Superior temporal gyrus (tissue), 1 donor: Measurements from ENCODE around the gene SELENOV.

Source experiments
- DNase-seq: peaks from one replicate; pipeline ENCODE4 v3.0.0-alpha.2; 2016; ENCODE audit errors: extremely low spot score

SELENOV gene

GRCh38 chr19:39492788-39493187 lies 22.2 kb upstream of the SELENOV start:
- DNase-seq = no peak

- DNase-seq = no peak
Observed at GRCh38 chr19:39494661-39495060, 20.3 kb upstream of the SELENOV start.

- no peak for DNase-seq
Observed at GRCh38 chr19:39496063-39496462, 18.9 kb upstream of the SELENOV start.

GRCh38 chr19:39497701-39497995 lies 17.3 kb upstream of the SELENOV start:
- no peak for DNase-seq

- DNase-seq = peak; percentile 36
Observed at GRCh38 chr19:39497996-39498797, 16.7 kb upstream of the SELENOV start.

- no peak for DNase-seq
Observed at GRCh38 chr19:39498798-39499642, 15.9 kb upstream of the SELENOV start, which contains the start of gene DLL3. DLL3 (plus strand) TSS chr19:39498947; CDS start chr19:39498975, 28 bp downstream.

GRCh38 chr19:39499932-39500331 lies 15.0 kb upstream of the SELENOV start:
- DNase-seq = no peak

GRCh38 chr19:39500543-39500942 lies 14.4 kb upstream of the SELENOV start:
- no peak for DNase-seq

GRCh38 chr19:39501340-39501739 lies 13.6 kb upstream of the SELENOV start:
- DNase-seq = no peak

- no peak for DNase-seq
Observed at GRCh38 chr19:39502640-39503417, 12.1 kb upstream of the SELENOV start.

- no peak for DNase-seq
Observed at GRCh38 chr19:39506598-39506943, 8.4 kb upstream of the SELENOV start.

GRCh38 chr19:39506944-39507714 lies 7.8 kb upstream of the SELENOV start:
- peak; percentile 17 for DNase-seq

- DNase-seq = no peak
Observed at GRCh38 chr19:39507715-39508364, 7.1 kb upstream of the SELENOV start.

GRCh38 chr19:39508629-39509028 lies 6.3 kb upstream of the SELENOV start:
- no peak for DNase-seq

GRCh38 chr19:39509233-39509632 lies 5.7 kb upstream of the SELENOV start:
- DNase-seq = no peak

GRCh38 chr19:39512988-39513387 lies 2.0 kb upstream of the SELENOV start:
- no peak for DNase-seq

- no peak for DNase-seq
Observed at GRCh38 chr19:39515551-39516191, 732 bp downstream of the SELENOV start.

GRCh38 chr19:39516270-39516669 lies 1.3 kb downstream of the SELENOV start:
- DNase-seq = no peak

GRCh38 chr19:39517432-39517831 lies 2.5 kb downstream of the SELENOV start:
- no peak for DNase-seq

- no peak for DNase-seq
Observed at GRCh38 chr19:39518458-39518857, 3.5 kb downstream of the SELENOV start.

GRCh38 chr19:39518975-39519374 lies 4.0 kb downstream of the SELENOV start:
- no peak for DNase-seq
